ENCODE measurements around the gene CACNA1C. TPM values are rescaled to one million over a fixed set of nuclear protein-coding genes. Genes with fewer than 3 reads are reported as not detected.

CACNA1C gene
- total and polyA plus RNA-seq, 2 donors (not counting 1 experiment from before 2014, with no cell fraction given): 0.01 to 0.02 TPM

DNA sequence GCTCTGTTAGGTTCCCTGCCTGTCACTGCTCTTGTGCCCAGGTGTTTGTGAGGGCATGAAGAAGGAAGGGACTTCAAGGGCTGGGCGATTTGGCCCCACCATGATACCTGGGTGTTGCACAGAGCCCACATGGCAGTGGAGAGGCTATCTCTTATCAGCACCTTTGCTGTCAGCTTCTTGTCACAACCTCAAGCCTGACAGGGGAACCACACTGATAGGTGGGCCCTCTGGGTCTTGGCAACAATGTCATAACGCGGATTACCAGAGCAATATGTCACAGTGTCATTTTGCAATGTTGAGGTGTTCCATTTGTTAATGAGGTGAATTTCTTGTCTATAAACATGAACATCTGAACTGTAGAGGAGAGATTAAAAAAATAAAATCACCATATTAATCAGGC lies 22.9 kb upstream of the CACNA1C start:
- ATAC-seq (ENCODE audit: low read depth) (no peak), DNase-seq (no peak)
- 67% methylated on average over 1 of the region's 3 CpGs for WGBS (ENCODE audit: insufficient coverage)
- intact Hi-C loops (cut with micrococcal nuclease): no loop called here
- peaks cover 0 to 33% (median 20%) of the 10 kb centered on the region in 4 experiments for H3K27me3 ChIP-seq (replicated peaks in 1 of 4; ENCODE audit: control extremely low read depth in 1 of 4, control insufficient read depth in 3 of 4, insufficient read depth in 4 of 4, low read length in 3 of 4)
- Mint-ChIP-seq H3K9me3 (ENCODE audit: insufficient read depth) (no peaks in the 10 kb centered on the region), H3K4me3 (no peak overlapping the region), H3K27me3 (peaks cover 36% of the 10 kb centered on the region), H3K4me1 (peaks cover 4% of the 10 kb centered on the region), H3K27ac (no peak overlapping the region)
- no peaks in the 10 kb centered on the region for H3K36me3 ChIP-seq (replicated peaks in 1 of 2; ENCODE audit: control extremely low read depth in 1 of 2, control insufficient read depth in 1 of 2, extremely low read depth in 1 of 2, insufficient read depth in 2 of 2, low read length in 1 of 2)
- peaks cover 3 to 5% of the 10 kb centered on the region in 2 donors for H3K4me1 ChIP-seq (ENCODE audit: control insufficient read depth in 2 of 2, insufficient read depth in 2 of 2, low read length in 2 of 2)
- CTCF ChIA-PET: no interaction called here
- TF ChIP-seq, protein P1, sequence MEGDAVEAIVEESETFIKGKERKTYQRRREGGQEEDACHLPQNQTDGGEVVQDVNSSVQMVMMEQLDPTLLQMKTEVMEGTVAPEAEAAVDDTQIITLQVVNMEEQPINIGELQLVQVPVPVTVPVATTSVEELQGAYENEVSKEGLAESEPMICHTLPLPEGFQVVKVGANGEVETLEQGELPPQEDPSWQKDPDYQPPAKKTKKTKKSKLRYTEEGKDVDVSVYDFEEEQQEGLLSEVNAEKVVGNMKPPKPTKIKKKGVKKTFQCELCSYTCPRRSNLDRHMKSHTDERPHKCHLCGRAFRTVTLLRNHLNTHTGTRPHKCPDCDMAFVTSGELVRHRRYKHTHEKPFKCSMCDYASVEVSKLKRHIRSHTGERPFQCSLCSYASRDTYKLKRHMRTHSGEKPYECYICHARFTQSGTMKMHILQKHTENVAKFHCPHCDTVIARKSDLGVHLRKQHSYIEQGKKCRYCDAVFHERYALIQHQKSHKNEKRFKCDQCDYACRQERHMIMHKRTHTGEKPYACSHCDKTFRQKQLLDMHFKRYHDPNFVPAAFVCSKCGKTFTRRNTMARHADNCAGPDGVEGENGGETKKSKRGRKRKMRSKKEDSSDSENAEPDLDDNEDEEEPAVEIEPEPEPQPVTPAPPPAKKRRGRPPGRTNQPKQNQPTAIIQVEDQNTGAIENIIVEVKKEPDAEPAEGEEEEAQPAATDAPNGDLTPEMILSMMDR (IDR thresholded peaks at IDR 0.05): no peak
- TF ChIP-seq EZH2 (IDR thresholded peaks at IDR 0.05; ENCODE audit: borderline replicate concordance, insufficient read depth, low read depth, low read length, poor library complexity, severe bottlenecking): no peak
- POLR2A ChIA-PET: no interaction called here
- H3K9me3 ChIP-seq (ENCODE audit: control extremely low read depth in 1 of 3, control insufficient read depth in 2 of 3, insufficient read depth in 1 of 3, low read length in 2 of 3): no peaks in the 10 kb centered on the region
- no peak overlapping the region for H3K4me3 ChIP-seq (ENCODE audit: control extremely low read depth in 1 of 5, extremely low read depth in 1 of 5, insufficient read depth in 1 of 5, low read depth in 2 of 5, low read length in 4 of 5)
- H3K79me2 ChIP-seq (ENCODE audit: control insufficient read depth, insufficient read depth, low read length): no peaks in the 10 kb centered on the region
- H4K20me1 ChIP-seq (ENCODE audit: control insufficient read depth, insufficient read depth, low read length, poor library complexity, severe bottlenecking): no peaks in the 10 kb centered on the region
- H3K9ac ChIP-seq (ENCODE audit: low read length): no peak overlapping the region
- H3K4me2 ChIP-seq (replicated peaks; ENCODE audit: low read depth, low read length, poor library complexity, severe bottlenecking): no peak overlapping the region
- H2AFZ ChIP-seq (ENCODE audit: insufficient read depth, low read depth, low read length, poor library complexity, severe bottlenecking): no peak overlapping the region
- no peak overlapping the region for H3K27ac ChIP-seq (ENCODE audit: low read length in 2 of 2)

GRCh38 chr12:2032506-2032905 lies 20.3 kb upstream of the CACNA1C start:
- H3K9me3 ChIP-seq (ENCODE audit: control extremely low read depth in 1 of 3, control insufficient read depth in 2 of 3, insufficient read depth in 1 of 3, low read length in 2 of 3): no peaks in the 10 kb centered on the region
- H3K79me2 ChIP-seq (ENCODE audit: control insufficient read depth, insufficient read depth, low read length): no peaks in the 10 kb centered on the region
- H3K4me1 ChIP-seq (ENCODE audit: control insufficient read depth in 2 of 2, insufficient read depth in 2 of 2, low read length in 2 of 2): peaks cover 8 to 9% of the 10 kb centered on the region in 2 donors
- no peak overlapping the region for H3K4me3 ChIP-seq (ENCODE audit: control extremely low read depth in 1 of 5, extremely low read depth in 1 of 5, insufficient read depth in 1 of 5, low read depth in 2 of 5, low read length in 4 of 5)
- no peak for DNase-seq
- H3K27ac ChIP-seq (ENCODE audit: low read length in 2 of 2): no peak overlapping the region
- H3K27me3 ChIP-seq (replicated peaks in 1 of 4; ENCODE audit: control extremely low read depth in 1 of 4, control insufficient read depth in 3 of 4, insufficient read depth in 4 of 4, low read length in 3 of 4): peaks cover 0 to 52% (median 31%) of the 10 kb centered on the region in 4 experiments
- ATAC-seq (ENCODE audit: low read depth): no peak
- peaks cover 9% of the 10 kb centered on the region for H3K4me1 Mint-ChIP-seq
- TF ChIP-seq, protein P1 (IDR thresholded peaks at IDR 0.05): no peak
- TF ChIP-seq EZH2 (IDR thresholded peaks at IDR 0.05; ENCODE audit: borderline replicate concordance, insufficient read depth, low read depth, low read length, poor library complexity, severe bottlenecking): no peak
- CTCF ChIA-PET: interaction anchor here (1.6 kb wide), 1 partner anchor 12 kb away, joined by 3 read pairs; no protein-coding TSS in a partner anchor
- no peak overlapping the region for H2AFZ ChIP-seq (ENCODE audit: insufficient read depth, low read depth, low read length, poor library complexity, severe bottlenecking)
- H3K36me3 ChIP-seq (replicated peaks in 1 of 2; ENCODE audit: control extremely low read depth in 1 of 2, control insufficient read depth in 1 of 2, extremely low read depth in 1 of 2, insufficient read depth in 2 of 2, low read length in 1 of 2): no peaks in the 10 kb centered on the region
- H4K20me1 ChIP-seq (ENCODE audit: control insufficient read depth, insufficient read depth, low read length, poor library complexity, severe bottlenecking): no peaks in the 10 kb centered on the region
- H3K9ac ChIP-seq (ENCODE audit: low read length): no peak overlapping the region
- 89% methylated on average over 6 of the region's 8 CpGs for WGBS (ENCODE audit: insufficient coverage)
- no peak overlapping the region for H3K4me3 Mint-ChIP-seq
- peaks cover 53% of the 10 kb centered on the region for H3K27me3 Mint-ChIP-seq
- H3K9me3 Mint-ChIP-seq (ENCODE audit: insufficient read depth): no peaks in the 10 kb centered on the region
- no peak overlapping the region for H3K27ac Mint-ChIP-seq
- intact Hi-C loops (cut with micrococcal nuclease): no loop called here
- POLR2A ChIA-PET: no interaction called here
- H3K4me2 ChIP-seq (replicated peaks; ENCODE audit: low read depth, low read length, poor library complexity, severe bottlenecking): no peak overlapping the region

Measured in B cell (primary cell).